SU-DHL-6 (cell line): ENCODE measurements around the gene SERBP1.

Source experiments
- H2AFZ ChIP-seq: fragments of 200-600 bp; sonication (generic); 2 replicates; pipeline ENCODE4 v1.6.1; 2014; ENCODE audit warnings: low read depth, mild to moderate bottlenecking, moderate library complexity, mixed read lengths, antibody characterized with exemption, low read length; ENCODE audit not compliant: severe bottlenecking
- H3F3A ChIP-seq: fragments of 200-600 bp; shearing (Covaris generic); 2 replicates; pipeline ENCODE4 v1.6.0; 2016; ENCODE audit warnings: antibody characterized with exemption, mild to moderate bottlenecking; ENCODE audit not compliant: insufficient read depth
- H3K27ac ChIP-seq: fragments of 200-600 bp; sonication (generic); 2 replicates; pipeline ENCODE4 v1.5.1; 2016; ENCODE audit warnings: low read depth, mild to moderate bottlenecking, low read length, moderate library complexity, mixed read lengths
- H3K27me3 ChIP-seq: fragments of 200-600 bp; sonication (generic), shearing (Covaris generic); 2 replicates; pipeline ENCODE4 v1.6.0; 2014; ENCODE audit warnings: mild to moderate bottlenecking, low read length
- H3K36me3 ChIP-seq: fragments of 200-600 bp; sonication (generic); 2 replicates; pipeline ENCODE4 v1.6.1; 2014; ENCODE audit warnings: mild to moderate bottlenecking, low read length, mixed read lengths
- H3K4me2 ChIP-seq: fragments of 300-600, 200-600 bp; shearing (Covaris generic), sonication (generic); 2 replicates; pipeline ENCODE4 v1.6.0; 2014; ENCODE audit warnings: low read length, low read depth, mild to moderate bottlenecking; ENCODE audit not compliant: poor library complexity, severe bottlenecking
- H3K4me3 ChIP-seq: fragments of 200-600 bp; sonication (generic); 2 replicates; pipeline ENCODE4 v1.5.1; 2014; ENCODE audit warnings: antibody characterized with exemption, low read length, mild to moderate bottlenecking, mixed read lengths; ENCODE audit not compliant: insufficient read depth, poor library complexity, severe bottlenecking
- H3K79me2 ChIP-seq: fragments of 200-600 bp; sonication (generic); 2 replicates; pipeline ENCODE4 v1.6.1; 2014; ENCODE audit warnings: mild to moderate bottlenecking, low read length, moderate library complexity; ENCODE audit not compliant: insufficient read depth
- H3K9ac ChIP-seq: fragments of 200-600 bp; sonication (generic); 2 replicates; pipeline ENCODE4 v1.7.0; 2014; ENCODE audit warnings: mild to moderate bottlenecking, low read length
- H3K9me2 ChIP-seq: fragments of 200-600 bp; sonication (generic); replicated peaks from 2 replicates; pipeline ENCODE4 v1.6.1; 2014; ENCODE audit warnings: low read length; ENCODE audit not compliant: insufficient read depth
- H3K9me3 ChIP-seq: fragments of 200-600 bp; sonication (generic); 2 replicates; pipeline ENCODE4 v1.6.1; 2014; ENCODE audit warnings: low read length, mixed read lengths; ENCODE audit not compliant: insufficient read depth
- H4K20me1 ChIP-seq: fragments of 200-600 bp; sonication (generic); 2 replicates; pipeline ENCODE4 v1.6.1; 2014; ENCODE audit warnings: low read depth, mild to moderate bottlenecking, antibody characterized with exemption, low read length, moderate library complexity, mixed read lengths
- CTCF ChIP-seq: fragments of 200-600 bp; sonication (generic); IDR thresholded peaks from one replicate; pipeline ENCODE4 v1.5.1; 2017; ENCODE audit warnings: antibody characterized with exemption, mild to moderate bottlenecking, low read length, moderate library complexity; ENCODE audit not compliant: insufficient read depth, poor library complexity, severe bottlenecking
- EZH2phosphoT487 ChIP-seq: fragments of 200-600 bp; sonication (generic), shearing (Covaris generic); conservative IDR thresholded peaks from 2 replicates; pipeline ENCODE4 v1.6.1; 2018; ENCODE audit warnings: mild to moderate bottlenecking, antibody characterized with exemption, low read length, moderate library complexity, mixed read lengths

SERBP1 gene

GRCh38 chr1:67459068-67459467, 28.9 kb upstream of the SERBP1 start:
- Histone ChIP-seq H3K9me3 (no peaks in the 10 kb centered on the region), H3F3A (no peaks in the 10 kb centered on the region), H3K79me2 (no peaks in the 10 kb centered on the region), H3K36me3 (no peaks in the 10 kb centered on the region), H3K9me2 (no peaks in the 10 kb centered on the region), H3K27ac (no peak overlapping the region), H3K9ac (no peak overlapping the region), H2AFZ (no peak overlapping the region), H3K4me3 (no peak overlapping the region), H4K20me1 (no peaks in the 10 kb centered on the region), H3K27me3 (no peaks in the 10 kb centered on the region), H3K4me2 (no peak overlapping the region)
- TF ChIP-seq EZH2phosphoT487 (no peak), CTCF (no peak)

GRCh38 chr1:67458663-67459062, 28.5 kb upstream of the SERBP1 start:
- Histone ChIP-seq H2AFZ (no peak overlapping the region), H3K4me2 (no peak overlapping the region), H3K27me3 (no peaks in the 10 kb centered on the region), H3K27ac (no peak overlapping the region), H3K4me3 (no peak overlapping the region), H3K9me2 (no peaks in the 10 kb centered on the region), H3K36me3 (no peaks in the 10 kb centered on the region), H4K20me1 (no peaks in the 10 kb centered on the region), H3K9ac (no peak overlapping the region), H3F3A (no peaks in the 10 kb centered on the region), H3K9me3 (no peaks in the 10 kb centered on the region), H3K79me2 (no peaks in the 10 kb centered on the region)
- TF ChIP-seq CTCF (no peak), EZH2phosphoT487 (no peak)

- Histone ChIP-seq H3K4me3 (no peak overlapping the region), H3K27me3 (no peaks in the 10 kb centered on the region), H3K9me2 (no peaks in the 10 kb centered on the region), H3K27ac (no peak overlapping the region), H4K20me1 (no peaks in the 10 kb centered on the region), H3K79me2 (no peaks in the 10 kb centered on the region), H3K4me2 (no peak overlapping the region), H3K9ac (no peak overlapping the region), H2AFZ (no peak overlapping the region), H3K9me3 (no peaks in the 10 kb centered on the region), H3F3A (no peaks in the 10 kb centered on the region), H3K36me3 (no peaks in the 10 kb centered on the region)
- TF ChIP-seq EZH2phosphoT487 (no peak), CTCF (no peak)
Measured at GRCh38 chr1:67457247-67457646, 27.0 kb upstream of the SERBP1 start.

GRCh38 chr1:67451815-67452214, 21.6 kb upstream of the SERBP1 start:
- Histone ChIP-seq H3K9ac (no peak overlapping the region), H3F3A (no peaks in the 10 kb centered on the region), H3K4me3 (no peak overlapping the region), H3K9me2 (no peaks in the 10 kb centered on the region), H3K27me3 (no peaks in the 10 kb centered on the region), H3K36me3 (no peaks in the 10 kb centered on the region), H3K79me2 (no peaks in the 10 kb centered on the region), H3K27ac (no peak overlapping the region), H3K9me3 (no peaks in the 10 kb centered on the region), H3K4me2 (no peak overlapping the region), H4K20me1 (no peaks in the 10 kb centered on the region), H2AFZ (no peak overlapping the region)
- no peak for TF ChIP-seq CTCF
- TF ChIP-seq EZH2phosphoT487, result no peak
